ENCODE measurements around the gene YOD1.

YOD1 gene

GRCh38 chr1:207081088-207081487 is 30.1 kb upstream of the YOD1 start:
- H3K4me1 ChIP-seq (ENCODE audit: insufficient read depth, low read length): no peaks in the 10 kb centered on the region
- no peaks in the 10 kb centered on the region for H3K9me3 ChIP-seq (ENCODE audit: insufficient read depth, low read depth, low read length)
- H3K27me3 ChIP-seq (ENCODE audit: insufficient read depth, low read length): no peaks in the 10 kb centered on the region
- H3K4me3 ChIP-seq (ENCODE audit: low read length): no peak overlapping the region
- no peaks in the 10 kb centered on the region for H3K36me3 ChIP-seq (ENCODE audit: insufficient read depth, low read depth, low read length)
- no peak overlapping the region for H3K9ac ChIP-seq (ENCODE audit: low read depth, low read length)
- H3K27ac ChIP-seq (ENCODE audit: low read length): no peak overlapping the region

- Histone ChIP-seq H3K36me3 (ENCODE audit: insufficient read depth, low read depth, low read length) (peaks cover 3% of the 10 kb centered on the region; the same call in 1 of the 2 replicates), H3K27me3 (ENCODE audit: insufficient read depth, low read length) (no peaks in the 10 kb centered on the region), H3K4me1 (ENCODE audit: insufficient read depth, low read length) (no peaks in the 10 kb centered on the region), H3K4me3 (ENCODE audit: low read length) (no peak overlapping the region), H3K9me3 (ENCODE audit: insufficient read depth, low read depth, low read length) (no peaks in the 10 kb centered on the region), H3K27ac (ENCODE audit: low read length) (no peak overlapping the region), H3K9ac (ENCODE audit: low read depth, low read length) (no peak overlapping the region)
Observed at GRCh38 chr1:207079706-207080241, 28.8 kb upstream of the YOD1 start.

DNA sequence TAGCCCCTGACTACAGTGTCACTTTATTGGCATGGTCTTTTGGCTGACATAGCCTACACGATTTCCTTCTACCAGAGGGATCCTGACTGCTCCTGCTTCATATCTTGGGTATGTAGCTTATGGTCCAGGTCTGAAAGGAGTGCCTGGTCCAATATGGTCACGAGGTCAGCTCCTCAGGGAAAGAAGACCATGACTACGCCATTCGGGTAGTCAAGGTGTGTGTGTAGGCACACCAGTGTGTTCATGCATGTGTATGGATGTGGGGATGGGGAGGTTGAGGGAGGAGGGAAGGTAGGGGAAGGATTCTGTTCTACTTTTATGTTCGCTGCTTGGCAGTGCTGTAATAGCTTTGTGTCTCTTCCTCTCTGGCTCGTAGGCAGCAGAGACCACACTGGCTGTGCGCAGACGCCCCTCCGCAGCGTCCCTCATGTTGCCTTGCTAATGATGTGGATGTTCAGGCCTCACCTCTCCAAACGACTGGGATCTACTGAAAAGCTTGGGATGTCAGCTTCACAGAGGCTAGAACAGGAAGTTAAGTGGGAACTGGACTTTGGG is 27.6 kb upstream of the YOD1 start:
- Histone ChIP-seq H3K4me3 (ENCODE audit: low read length) (no peak overlapping the region), H3K36me3 (ENCODE audit: insufficient read depth, low read depth, low read length) (peaks cover 13% of the 10 kb centered on the region), H3K27ac (ENCODE audit: low read length) (no peak overlapping the region), H3K4me1 (ENCODE audit: insufficient read depth, low read length) (no peaks in the 10 kb centered on the region), H3K27me3 (ENCODE audit: insufficient read depth, low read length) (no peaks in the 10 kb centered on the region), H3K9ac (ENCODE audit: low read depth, low read length) (no peak overlapping the region), H3K9me3 (ENCODE audit: insufficient read depth, low read depth, low read length) (no peaks in the 10 kb centered on the region)

DNA sequence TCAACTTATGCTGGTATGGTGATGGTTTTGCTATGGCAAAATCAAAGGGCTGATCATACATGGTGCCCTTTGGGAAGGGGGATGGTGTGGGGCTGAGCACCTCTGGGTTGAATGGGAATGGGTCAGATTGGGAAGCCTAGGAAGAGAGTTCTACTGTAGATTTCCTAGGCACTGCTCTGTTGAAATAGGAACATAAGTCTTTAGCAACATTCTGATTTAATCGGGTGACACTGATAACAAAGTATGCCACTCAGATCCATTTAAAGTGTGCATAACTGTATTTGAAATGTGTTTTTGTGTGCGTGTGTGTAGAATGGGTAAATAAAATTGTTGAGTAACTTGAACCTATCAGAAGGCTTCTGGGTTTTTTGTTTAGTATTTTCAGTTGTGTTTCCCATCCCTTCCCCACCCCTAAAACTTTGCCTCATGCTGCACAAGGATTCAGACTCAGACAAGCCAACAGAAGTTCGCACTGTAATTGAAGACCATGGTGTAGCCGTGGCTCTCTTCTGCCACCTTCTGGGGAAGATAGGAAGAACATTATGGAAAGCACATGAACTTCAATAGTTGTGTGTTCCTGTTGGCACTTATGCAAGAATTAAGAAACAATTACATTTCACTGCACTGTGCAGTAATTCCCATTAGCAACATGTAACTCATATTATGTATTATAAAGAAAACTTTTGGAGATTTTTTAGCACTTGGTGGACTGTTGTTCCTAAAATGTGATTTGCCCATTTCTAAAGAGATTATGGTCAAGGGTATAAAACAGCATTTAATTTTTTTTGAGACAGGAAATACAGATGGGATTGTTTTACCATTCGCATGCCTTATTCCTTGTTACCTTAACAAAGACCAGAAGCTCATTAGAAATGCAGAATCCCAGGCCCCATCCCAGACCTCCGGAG is 26.7 kb upstream of the YOD1 start:
- Histone ChIP-seq H3K4me1 (ENCODE audit: insufficient read depth, low read length) (no peaks in the 10 kb centered on the region), H3K27ac (ENCODE audit: low read length) (no peak overlapping the region), H3K9ac (ENCODE audit: low read depth, low read length) (no peak overlapping the region), H3K9me3 (ENCODE audit: insufficient read depth, low read depth, low read length) (no peaks in the 10 kb centered on the region), H3K4me3 (ENCODE audit: low read length) (no peak overlapping the region), H3K36me3 (ENCODE audit: insufficient read depth, low read depth, low read length) (peaks cover 16% of the 10 kb centered on the region), H3K27me3 (ENCODE audit: insufficient read depth, low read length) (no peaks in the 10 kb centered on the region)

- Histone ChIP-seq H3K4me1 (ENCODE audit: insufficient read depth, low read length) (no peaks in the 10 kb centered on the region), H3K9me3 (ENCODE audit: insufficient read depth, low read depth, low read length) (no peaks in the 10 kb centered on the region), H3K27me3 (ENCODE audit: insufficient read depth, low read length) (no peaks in the 10 kb centered on the region), H3K9ac (ENCODE audit: low read depth, low read length) (no peak overlapping the region), H3K27ac (ENCODE audit: low read length) (no peak overlapping the region), H3K4me3 (ENCODE audit: low read length) (no peak overlapping the region), H3K36me3 (ENCODE audit: insufficient read depth, low read depth, low read length) (peaks cover 16% of the 10 kb centered on the region)
Observed at GRCh38 chr1:207077012-207077411, 26.0 kb upstream of the YOD1 start.

DNA sequence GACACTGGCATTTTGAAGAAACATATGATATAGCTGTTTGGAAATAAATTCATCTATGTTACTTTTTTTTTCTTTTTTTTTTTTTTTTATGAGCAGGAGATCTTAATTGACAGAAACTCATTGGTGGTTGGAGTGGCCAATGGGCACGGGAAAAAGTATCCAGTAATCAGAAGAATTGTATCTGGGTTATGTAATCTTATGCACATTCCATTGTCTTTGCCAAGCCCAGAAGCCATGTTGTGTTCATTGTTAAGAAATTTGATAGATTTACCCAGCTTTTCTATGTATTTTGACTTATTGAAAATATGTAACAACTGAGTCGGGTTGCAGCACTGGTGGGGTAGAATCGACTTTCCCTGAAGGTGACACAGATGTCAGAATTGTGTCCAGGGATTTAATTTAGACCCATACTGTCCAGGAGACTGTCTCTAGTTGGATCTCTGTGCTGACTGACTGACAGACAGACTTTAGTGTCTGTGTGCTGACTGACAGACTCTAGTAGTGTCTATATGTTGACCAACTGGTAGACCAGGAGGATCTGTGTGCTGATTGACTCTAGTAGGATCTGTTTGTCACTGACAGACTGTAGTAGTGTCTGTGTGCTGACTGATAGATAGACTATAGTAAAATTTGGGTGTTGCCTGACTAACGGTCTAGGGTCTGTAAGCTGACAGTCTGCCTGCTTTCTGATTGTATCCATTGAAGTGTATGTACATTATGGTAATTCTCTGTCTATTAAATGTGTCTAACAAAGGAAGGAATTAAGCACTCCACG is 25.4 kb upstream of the YOD1 start:
- Histone ChIP-seq H3K9me3 (ENCODE audit: insufficient read depth, low read depth, low read length) (no peaks in the 10 kb centered on the region), H3K27me3 (ENCODE audit: insufficient read depth, low read length) (no peaks in the 10 kb centered on the region), H3K4me1 (ENCODE audit: insufficient read depth, low read length) (no peaks in the 10 kb centered on the region), H3K4me3 (ENCODE audit: low read length) (no peak overlapping the region), H3K27ac (ENCODE audit: low read length) (no peak overlapping the region), H3K36me3 (ENCODE audit: insufficient read depth, low read depth, low read length) (peaks cover 23% of the 10 kb centered on the region), H3K9ac (ENCODE audit: low read depth, low read length) (no peak overlapping the region)

GRCh38 chr1:207073906-207074820 is 23.2 kb upstream of the YOD1 start:
- no peak overlapping the region for H3K4me3 ChIP-seq (ENCODE audit: low read length)
- no peaks in the 10 kb centered on the region for H3K9me3 ChIP-seq (ENCODE audit: insufficient read depth, low read depth, low read length)
- no peak overlapping the region for H3K9ac ChIP-seq (ENCODE audit: low read depth, low read length)
- H3K4me1 ChIP-seq (ENCODE audit: insufficient read depth, low read length): no peaks in the 10 kb centered on the region
- no peaks in the 10 kb centered on the region for H3K27me3 ChIP-seq (ENCODE audit: insufficient read depth, low read length)
- H3K27ac ChIP-seq (ENCODE audit: low read length): no peak overlapping the region
- H3K36me3 ChIP-seq (ENCODE audit: insufficient read depth, low read depth, low read length): peaks cover 44% of the 10 kb centered on the region

DNA sequence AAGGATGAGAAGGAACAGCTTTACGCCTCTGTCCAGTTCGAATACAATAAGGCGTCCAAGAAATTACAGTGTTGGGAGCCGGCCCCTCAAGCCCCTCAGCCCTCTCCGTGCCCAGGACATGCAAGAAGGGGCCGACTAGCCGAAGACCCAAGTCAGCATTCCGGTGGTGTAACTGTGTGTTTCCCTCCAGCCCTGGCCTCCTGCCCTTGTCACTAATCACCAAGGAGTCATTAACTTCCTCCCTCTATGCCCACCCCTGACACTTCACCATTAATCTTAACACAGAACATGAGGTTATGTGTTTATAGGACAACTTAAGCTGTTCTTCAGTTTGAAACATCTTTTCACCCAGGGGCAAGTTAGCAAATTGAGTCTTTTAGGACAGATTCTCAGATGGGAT is 21.2 kb upstream of the YOD1 start:
- H3K36me3 ChIP-seq (ENCODE audit: insufficient read depth, low read depth, low read length): peaks cover 60% of the 10 kb centered on the region
- H3K4me1 ChIP-seq (ENCODE audit: insufficient read depth, low read length): no peaks in the 10 kb centered on the region
- no peaks in the 10 kb centered on the region for H3K9me3 ChIP-seq (ENCODE audit: insufficient read depth, low read depth, low read length)
- H3K27ac ChIP-seq (ENCODE audit: low read length): no peak overlapping the region
- H3K27me3 ChIP-seq (ENCODE audit: insufficient read depth, low read length): no peaks in the 10 kb centered on the region
- no peak overlapping the region for H3K9ac ChIP-seq (ENCODE audit: low read depth, low read length)
- no peak overlapping the region for H3K4me3 ChIP-seq (ENCODE audit: low read length)

DNA sequence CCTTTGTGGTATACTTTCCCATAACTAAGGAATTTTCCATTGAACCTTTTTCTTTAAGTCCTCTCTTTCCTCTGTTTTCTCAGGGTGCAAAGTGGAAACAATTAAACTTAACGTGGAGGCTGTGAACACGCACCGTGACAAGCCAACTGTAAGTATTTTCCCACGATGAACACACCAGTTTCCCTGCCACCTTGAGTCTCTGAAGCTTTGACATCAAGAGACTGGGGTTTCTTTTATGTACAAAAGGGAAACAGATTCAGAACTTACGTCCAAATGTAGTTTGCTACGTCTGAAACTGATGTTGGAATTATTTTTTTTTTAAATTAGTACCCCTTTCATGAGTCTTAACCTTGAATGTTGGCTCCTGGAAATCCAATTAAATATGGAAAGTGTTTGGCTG is 20.4 kb upstream of the YOD1 start:
- H3K9ac ChIP-seq (ENCODE audit: low read depth, low read length): no peak overlapping the region
- H3K4me3 ChIP-seq (ENCODE audit: low read length): no peak overlapping the region
- H3K4me1 ChIP-seq (ENCODE audit: insufficient read depth, low read length): no peaks in the 10 kb centered on the region
- H3K27me3 ChIP-seq (ENCODE audit: insufficient read depth, low read length): no peaks in the 10 kb centered on the region
- no peaks in the 10 kb centered on the region for H3K9me3 ChIP-seq (ENCODE audit: insufficient read depth, low read depth, low read length)
- peaks cover 60% of the 10 kb centered on the region for H3K36me3 ChIP-seq (ENCODE audit: insufficient read depth, low read depth, low read length)
- H3K27ac ChIP-seq (ENCODE audit: low read length): no peak overlapping the region

DNA sequence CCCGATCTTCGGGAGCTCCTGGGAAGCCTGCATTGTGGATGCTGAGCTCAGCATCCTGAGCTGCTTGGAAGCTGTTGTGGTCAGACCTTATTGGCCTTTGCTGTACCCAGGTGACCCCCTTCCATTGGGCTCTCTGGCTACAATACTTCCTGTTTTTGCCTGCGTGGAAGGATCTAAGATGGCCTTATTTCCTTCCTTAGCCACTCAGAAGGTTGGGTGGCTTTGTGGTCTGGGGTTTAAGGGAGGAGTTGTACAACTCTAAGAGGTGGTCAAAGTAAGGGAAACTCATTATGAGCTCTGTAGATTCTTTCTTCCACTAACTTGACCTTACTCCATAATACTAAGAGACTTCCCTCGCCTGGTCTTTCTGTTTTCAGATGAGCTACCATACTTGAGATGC is 19.8 kb upstream of the YOD1 start:
- peaks cover 65% of the 10 kb centered on the region for H3K36me3 ChIP-seq (ENCODE audit: insufficient read depth, low read depth, low read length)

More for the DNA sequence above, 19.8 kb upstream of the YOD1 start:
- no peak overlapping the region for H3K4me3 ChIP-seq (ENCODE audit: low read length)
- H3K27ac ChIP-seq (ENCODE audit: low read length): no peak overlapping the region
- H3K9me3 ChIP-seq (ENCODE audit: insufficient read depth, low read depth, low read length): no peaks in the 10 kb centered on the region
- H3K9ac ChIP-seq (ENCODE audit: low read depth, low read length): no peak overlapping the region
- no peaks in the 10 kb centered on the region for H3K27me3 ChIP-seq (ENCODE audit: insufficient read depth, low read length)
- no peaks in the 10 kb centered on the region for H3K4me1 ChIP-seq (ENCODE audit: insufficient read depth, low read length)

Measured in iPS-20b (cell line).